Globus pallidus (tissue), 1 donor: ENCODE measurements around the gene MYRF.

ENCODE experiments used
- DNase-seq: peaks from one replicate; pipeline ENCODE4 v3.0.0-alpha.2; 2015; ENCODE audit warnings: low spot score

Gene MYRF

GRCh38 chr11:61718621-61719302, 33.7 kb upstream of the MYRF start:
- DNase-seq: no peak

- no peak for DNase-seq
These were observed 32.5 kb upstream of the MYRF start for GRCh38 chr11:61719978-61720377.

- no peak for DNase-seq
These were observed 31.8 kb upstream of the MYRF start for GRCh38 chr11:61720597-61720996.

GRCh38 chr11:61724437-61724836, 28.0 kb upstream of the MYRF start:
- DNase-seq: no peak

GRCh38 chr11:61725781-61726231, 26.6 kb upstream of the MYRF start:
- DNase-seq: no peak

- no peak for DNase-seq
These were observed 25.7 kb upstream of the MYRF start for GRCh38 chr11:61726775-61727174.

GRCh38 chr11:61727401-61727811, 25.0 kb upstream of the MYRF start:
- peak; percentile 51 for DNase-seq

GRCh38 chr11:61728066-61728939, 24.1 kb upstream of the MYRF start:
- DNase-seq: no peak

- DNase-seq: no peak
These were observed 23.6 kb upstream of the MYRF start for GRCh38 chr11:61728940-61729219.

- no peak for DNase-seq
These were observed 22.0 kb upstream of the MYRF start for GRCh38 chr11:61730240-61730994.

GRCh38 chr11:61731211-61731951, 21.1 kb upstream of the MYRF start:
- DNase-seq: no peak

- DNase-seq: no peak
These were observed 20.3 kb upstream of the MYRF start for GRCh38 chr11:61731952-61732675.

- peak; percentile 55 for DNase-seq
These were observed 19.7 kb upstream of the MYRF start for GRCh38 chr11:61732705-61733104.

- DNase-seq: peak; percentile 90
These were observed 19.1 kb upstream of the MYRF start for GRCh38 chr11:61733120-61733978.

- no peak for DNase-seq
These were observed 17.7 kb upstream of the MYRF start for GRCh38 chr11:61734767-61735166.

- DNase-seq: no peak
These were observed 17.0 kb upstream of the MYRF start for GRCh38 chr11:61735391-61735790.

GRCh38 chr11:61736310-61736709, 16.1 kb upstream of the MYRF start:
- DNase-seq: no peak

GRCh38 chr11:61737131-61737530, 15.3 kb upstream of the MYRF start:
- DNase-seq: no peak

- no peak for DNase-seq
These were observed 14.6 kb upstream of the MYRF start for GRCh38 chr11:61737636-61738386.

- DNase-seq: no peak
These were observed 13.7 kb upstream of the MYRF start for GRCh38 chr11:61738776-61739175.
